ENCODE results near the gene LRRC31.

DNA sequence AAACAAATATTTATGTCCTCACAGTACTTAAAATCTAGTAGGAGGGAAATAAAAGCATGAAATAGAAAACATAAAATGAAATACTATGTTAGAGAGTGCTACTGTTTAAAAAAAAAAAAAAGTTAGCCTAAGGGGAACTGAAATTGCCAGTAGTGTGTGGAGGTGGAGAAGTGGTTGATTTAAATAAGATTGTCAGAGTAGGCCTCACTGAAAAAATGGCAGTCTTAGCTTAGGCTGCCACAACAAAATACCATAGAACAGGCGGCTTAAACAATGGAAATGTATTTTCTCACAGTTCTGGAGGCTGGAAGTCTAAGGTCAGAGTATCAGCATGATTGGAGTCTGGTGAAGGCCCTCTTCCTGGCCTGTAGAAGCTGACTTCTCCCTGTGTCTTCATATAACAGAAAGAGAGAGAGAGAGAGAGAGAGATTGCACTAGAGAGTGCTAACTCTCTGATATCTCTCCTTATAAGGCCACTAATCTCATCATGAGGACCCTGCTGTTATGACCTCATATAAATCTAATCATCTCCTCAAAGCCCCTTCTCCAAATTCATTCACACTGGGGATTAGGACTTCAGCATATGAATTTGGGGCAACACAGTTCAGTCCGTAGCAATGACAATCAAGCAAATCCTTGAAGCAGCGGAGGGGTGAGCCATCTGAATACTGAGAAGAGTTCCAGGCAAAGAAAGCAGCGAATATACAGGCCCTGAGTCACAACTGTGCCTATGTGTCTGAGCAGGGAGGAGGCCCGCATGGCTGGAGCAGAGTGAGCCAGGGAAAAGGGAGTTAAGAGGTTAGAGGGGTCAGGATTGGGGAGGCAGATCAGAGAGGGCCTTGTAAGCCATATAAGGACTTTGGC is 33.4 kb downstream of the LRRC31 start:
- TF ChIP-seq EZH2 (IDR thresholded peaks at IDR 0.05; ENCODE audit: borderline replicate concordance, low read depth, low read length, poor library complexity, severe bottlenecking) (no peak), CTCF (conservative IDR thresholded peaks at IDR 0.05; ENCODE audit: low read depth, low read length) (no peak)

Measured in A673 (cell line).